Measurements from ENCODE around the gene CAMK2G.
A peak's percentile ranks its signal among the peaks of the same experiment; 100 is the strongest.
"Not testable (repeated sequence)": the region's sequence is repeated elsewhere in the genome, so short reads cannot be mapped to it uniquely, and the experiment has no call there.

Gene CAMK2G

DNA sequence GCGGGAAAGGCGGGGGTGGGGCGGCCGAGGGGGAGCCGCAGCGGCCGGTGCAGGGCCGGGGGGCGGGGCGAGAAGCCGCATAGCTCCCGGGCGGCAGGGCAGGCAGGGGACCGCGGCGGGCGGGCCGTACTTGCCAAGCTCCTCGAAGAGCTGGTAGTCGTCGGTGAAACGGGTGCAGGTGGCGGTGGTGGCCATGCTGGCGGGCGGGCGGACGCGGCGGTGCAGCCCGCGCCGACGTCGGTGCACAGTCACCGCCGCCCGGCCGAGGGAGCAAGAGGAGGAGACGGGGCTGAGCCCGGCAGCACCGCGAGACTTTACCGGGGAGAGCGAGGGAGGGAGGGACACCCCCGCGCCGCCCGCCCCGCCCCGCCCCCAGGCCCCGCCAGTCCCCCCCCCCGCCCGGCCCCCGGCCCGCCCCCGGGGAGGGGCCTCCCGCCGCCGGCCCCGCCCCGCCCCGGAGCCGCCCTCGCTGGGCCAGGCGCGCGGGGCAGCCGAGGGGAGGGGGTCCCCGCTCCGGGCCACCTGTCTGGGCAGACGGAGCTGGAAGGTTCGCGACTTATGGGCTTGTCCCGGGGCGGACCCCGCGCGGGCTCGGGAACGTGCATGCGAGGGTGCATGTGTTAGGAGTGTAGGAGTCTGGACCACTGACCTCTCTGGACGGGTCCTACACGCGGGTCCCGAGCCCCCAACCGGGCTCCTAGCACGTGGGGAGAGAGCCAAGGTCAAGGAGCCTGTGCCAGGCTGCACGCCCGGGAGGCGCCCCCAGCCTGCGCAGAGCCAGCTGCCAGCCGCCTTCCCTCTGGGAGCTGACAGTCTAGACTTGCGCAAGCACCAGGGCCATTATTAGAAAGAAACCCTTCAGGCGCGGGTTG lies at the start of gene CAMK2G:
TSS of gene CAMK2G (minus strand) at position 289 of the 872 bp plus-strand sequence. CDS start at position 195, 94 bp downstream.
- peak; percentile 74 to 83 for DNase-seq

DNA sequence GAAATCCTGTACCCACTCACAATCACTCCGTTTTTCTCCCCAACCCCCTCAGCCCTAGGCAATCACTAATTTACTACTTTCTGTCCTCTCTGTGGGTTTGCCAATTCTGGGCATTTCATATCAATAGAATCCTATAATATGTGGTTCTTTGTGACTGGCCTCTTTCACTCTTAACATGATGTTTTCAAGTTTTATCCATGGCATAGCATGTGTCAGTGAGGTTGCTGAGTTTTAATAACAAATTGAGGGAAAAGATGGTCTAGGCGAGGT lies 48.4 kb upstream of the CAMK2G start:
- no peak for DNase-seq

DNA sequence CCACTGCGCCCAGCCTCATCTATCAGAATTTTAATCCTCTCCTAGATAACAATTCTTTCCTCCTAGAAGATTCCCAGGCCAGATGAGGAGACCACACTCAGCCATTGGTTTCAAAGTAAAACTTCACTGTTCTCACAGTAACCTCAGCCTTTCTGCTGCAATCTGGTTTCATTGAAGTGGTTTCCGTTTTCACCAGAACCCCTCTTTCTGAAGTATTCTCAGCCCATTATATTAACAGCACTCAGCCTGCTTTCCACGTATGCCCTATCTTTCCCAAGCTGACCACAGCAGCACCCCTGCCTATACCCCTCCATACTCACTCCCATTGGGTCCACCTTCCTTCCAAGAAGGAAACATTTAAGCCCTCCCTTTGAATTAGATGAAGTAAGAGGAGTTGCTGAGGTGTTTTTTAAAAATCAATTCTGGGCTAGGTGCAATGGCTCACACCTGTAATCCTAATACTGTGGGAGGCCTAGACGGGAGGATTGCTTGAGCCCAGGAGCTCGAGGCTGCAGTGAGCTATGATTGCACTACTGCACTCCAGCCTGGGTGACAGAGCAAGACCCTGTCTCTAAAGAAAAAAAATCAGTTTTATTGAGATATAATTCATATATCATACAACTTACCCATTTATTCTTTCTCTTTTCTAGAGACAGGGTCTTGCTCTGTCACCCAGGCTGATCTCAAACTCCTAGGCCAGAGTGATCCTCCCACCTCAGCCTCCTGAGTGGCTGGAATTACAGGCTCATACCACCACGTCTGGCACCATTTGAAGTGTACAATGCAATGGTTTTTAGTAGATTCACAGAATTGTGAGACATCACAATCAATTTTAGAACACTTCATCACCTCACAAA lies 47.9 kb upstream of the CAMK2G start:
- no peak for DNase-seq

DNA sequence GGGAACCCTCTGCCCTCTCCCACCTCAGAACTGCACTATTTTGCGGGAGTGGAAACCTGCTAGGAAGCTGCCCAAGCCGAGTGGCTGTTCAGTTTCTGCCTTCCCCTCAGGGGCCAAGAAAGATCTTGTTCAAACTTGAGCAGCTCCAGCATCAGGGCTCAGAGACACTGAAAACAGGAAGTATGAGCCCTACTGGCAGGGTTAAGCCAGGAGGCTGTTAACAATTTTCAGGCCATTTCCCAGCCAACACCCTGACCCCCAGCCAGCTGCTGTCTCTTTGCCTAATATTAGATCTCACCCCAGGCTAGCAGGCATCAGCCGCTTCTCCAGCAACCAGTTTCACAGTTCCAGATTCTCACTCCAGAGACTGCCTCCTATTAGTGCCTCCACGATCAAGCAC lies 45.7 kb upstream of the CAMK2G start:
- peak in 1 of 2 donors; percentile 71 for DNase-seq

DNA sequence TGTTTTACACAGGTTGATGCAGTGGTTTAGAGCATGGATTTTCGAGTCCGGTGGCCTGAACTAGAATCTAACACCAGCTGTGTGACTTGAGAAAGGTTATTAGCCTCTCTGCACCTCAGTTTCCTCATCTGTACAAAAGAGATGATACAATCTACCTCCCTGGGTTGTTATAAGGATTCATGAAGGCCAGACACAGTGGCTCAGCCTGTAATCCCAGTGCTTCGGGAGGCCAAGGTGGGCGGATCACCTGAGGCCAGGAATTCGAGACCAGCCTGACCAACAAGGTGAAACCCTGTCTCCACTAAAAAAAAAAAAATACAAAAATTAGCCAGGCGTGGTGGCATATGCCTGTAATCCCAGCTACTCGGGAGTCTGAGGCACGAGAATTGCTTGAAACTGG lies 45.1 kb upstream of the CAMK2G start:
- DNase-seq, result not testable (repeated sequence)

DNA sequence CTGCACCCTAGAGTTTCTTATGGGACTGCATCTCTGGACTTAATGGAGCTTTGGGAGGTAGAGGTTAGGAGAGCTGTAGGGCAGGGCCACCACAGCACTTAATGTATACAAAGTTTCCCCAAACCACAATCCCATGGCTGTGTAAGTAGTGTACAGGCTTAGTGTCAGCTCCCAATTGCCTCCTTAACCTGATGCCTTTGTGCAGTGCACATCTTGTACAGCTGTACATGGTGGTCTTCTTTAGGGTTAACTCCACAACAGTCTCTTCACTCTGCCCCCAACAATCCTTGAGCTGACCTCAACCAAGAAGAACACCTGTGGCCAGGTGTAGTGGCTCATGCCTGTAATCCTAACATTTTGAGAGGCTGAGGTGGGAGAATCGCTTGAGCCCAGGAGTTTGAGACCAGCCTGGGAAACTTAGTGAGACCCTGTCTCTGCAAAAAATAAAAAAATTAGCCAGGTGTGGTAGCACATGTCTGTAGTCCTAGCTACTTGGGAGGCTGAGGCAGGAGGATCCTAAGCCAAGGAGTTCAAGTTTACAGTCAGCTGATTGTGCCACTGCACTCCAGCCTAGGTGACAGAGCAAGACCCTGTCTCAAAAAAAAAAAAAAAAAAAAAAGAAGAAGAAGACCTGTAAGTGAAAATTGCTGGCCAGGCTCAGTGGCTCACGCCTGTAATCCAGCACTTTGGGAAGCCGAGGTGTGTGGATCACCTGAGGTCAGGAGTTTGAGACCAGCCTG lies 43.4 kb upstream of the CAMK2G start:
- no peak for DNase-seq

DNA sequence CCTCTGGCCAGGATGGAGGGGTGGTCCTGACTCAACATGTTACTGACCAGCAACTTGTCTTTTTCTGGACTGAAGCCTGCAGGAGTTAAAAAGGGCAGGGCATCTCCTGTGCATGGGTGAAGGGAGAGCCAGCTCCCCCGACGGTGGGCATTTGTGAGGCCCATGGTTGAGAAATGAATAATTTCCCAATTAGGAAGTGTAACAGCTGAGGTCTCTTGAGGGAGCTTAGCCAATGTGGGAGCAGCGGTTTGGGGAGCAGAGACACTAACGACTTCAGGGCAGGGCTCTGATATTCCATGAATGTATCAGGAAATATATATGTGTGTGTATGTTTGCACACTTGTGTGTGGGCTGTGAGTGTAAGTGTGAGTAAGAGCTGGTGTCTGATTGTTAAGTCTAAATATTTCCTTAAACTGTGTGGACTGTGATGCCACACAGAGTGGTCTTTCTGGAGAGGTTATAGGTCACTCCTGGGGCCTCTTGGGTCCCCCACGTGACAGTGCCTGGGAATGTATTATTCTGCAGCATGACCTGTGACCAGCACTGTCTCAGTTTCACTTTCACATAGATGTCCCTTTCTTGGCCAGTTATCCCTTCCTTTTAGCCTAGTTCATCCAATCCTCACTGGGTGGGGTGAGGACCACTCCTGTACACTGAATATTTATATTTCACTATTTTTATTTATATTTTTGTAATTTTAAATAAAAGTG lies 42.6 kb upstream of the CAMK2G start:
- DNase-seq, result no peak

DNA sequence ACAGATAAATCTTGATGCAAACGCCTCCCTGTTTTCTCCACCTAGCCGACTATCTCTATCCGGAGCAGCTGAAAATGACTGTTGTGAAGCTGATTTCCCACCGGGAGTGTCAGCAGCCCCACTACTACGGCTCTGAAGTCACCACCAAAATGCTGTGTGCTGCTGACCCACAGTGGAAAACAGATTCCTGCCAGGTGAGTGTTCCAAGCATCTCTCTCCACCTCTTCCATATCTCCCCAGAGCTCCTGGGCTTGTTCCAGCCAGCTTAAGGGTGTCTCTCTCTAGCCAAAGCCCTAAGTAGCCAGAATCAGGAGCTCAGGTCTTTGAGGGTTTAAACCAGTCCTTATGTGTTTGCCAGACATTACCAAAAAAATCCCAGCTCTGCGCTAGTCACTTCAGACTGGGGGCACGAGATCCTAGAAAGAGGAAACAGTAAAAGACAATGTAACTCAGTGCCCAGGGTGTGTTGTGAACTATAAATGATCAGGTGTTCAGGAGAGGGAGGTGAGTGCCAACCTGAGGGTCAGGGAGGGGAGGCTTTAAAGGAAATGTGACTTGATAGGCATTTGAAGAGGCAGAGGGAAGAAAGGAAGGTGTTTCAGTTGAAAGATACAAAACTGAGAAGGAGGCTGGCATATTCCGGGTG lies 41.0 kb upstream of the CAMK2G start:
- no peak for DNase-seq

DNA sequence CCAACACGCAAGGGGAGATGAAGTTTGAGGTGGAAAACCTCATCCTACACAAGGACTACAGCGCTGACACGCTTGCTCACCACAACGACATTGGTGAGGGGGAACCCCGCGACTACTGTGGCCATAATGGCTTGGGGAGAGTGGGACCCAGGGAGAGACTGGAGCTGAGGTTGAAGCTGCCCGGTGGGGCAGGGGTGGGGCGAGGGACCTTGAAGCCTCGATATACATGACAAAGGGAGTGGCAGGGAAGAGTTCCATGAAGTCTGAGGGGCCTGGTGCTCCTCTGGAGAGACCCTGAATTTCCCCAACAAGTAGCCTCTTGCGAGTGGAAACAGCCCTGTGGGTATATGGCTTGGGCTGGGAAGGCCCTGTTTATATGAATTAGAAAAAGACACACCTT lies 39.7 kb upstream of the CAMK2G start:
- DNase-seq, result no peak

DNA sequence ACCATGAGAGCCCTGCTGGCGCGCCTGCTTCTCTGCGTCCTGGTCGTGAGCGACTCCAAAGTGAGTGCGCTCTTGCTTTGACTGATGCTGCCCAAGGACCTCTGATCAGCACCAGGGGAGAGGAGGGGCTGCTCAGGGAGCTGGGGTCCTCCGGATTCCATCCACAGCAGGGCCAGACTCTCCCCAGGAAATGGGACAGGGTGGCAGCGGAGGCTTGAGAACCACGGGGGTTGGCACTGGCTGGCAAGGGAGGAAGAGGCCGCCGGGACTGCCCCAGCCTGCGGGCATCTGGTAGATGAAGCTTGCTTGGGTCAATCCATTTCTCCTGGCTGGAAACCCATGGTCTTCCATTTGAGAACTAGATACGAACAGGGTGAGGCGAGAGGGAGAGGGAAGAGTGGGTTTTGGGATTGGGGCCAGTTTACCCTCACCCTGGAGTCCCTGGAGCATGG lies 37.2 kb upstream of the CAMK2G start:
- DNase-seq, result no peak

DNA sequence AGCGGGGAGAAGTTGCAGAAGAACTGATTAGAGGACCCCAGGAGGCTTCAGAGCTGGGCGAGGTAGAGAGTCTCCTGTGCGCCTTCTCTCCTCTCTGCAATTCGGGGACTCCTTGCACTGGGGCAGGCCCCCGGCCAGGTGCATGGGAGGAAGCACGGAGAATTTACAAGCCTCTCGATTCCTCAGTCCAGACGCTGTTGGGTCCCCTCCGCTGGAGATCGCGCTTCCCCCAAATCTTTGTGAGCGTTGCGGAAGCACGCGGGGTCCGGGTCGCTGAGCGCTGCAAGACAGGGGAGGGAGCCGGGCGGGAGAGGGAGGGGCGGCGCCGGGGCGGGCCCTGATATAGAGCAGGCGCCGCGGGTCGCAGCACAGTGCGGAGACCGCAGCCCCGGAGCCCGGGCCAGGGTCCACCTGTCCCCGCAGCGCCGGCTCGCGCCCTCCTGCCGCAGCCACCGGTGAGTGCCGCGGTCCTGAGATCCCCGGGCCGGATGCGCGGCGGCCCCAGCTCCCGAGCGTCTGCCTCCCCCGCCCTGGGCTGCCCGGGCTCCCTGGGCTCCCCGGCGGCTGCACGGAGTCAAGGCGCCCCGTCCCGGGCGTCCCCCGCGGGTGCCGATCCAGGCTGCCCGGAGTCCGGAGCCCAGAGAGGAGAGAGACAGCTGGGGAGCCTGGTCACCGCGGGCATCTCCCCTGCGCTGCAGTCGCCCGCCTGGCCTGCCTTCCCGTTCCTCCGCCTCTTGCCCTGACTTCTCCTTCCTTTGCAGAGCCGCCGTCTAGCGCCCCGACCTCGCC lies 36.6 kb upstream of the CAMK2G start, which contains the start of gene PLAU:
TSS of gene PLAU (plus strand) at position 369 of the 789 bp plus-strand sequence. CDS start 424 bp downstream, outside the sequence.
- DNase-seq, result peak; percentile 50 to 68

DNA sequence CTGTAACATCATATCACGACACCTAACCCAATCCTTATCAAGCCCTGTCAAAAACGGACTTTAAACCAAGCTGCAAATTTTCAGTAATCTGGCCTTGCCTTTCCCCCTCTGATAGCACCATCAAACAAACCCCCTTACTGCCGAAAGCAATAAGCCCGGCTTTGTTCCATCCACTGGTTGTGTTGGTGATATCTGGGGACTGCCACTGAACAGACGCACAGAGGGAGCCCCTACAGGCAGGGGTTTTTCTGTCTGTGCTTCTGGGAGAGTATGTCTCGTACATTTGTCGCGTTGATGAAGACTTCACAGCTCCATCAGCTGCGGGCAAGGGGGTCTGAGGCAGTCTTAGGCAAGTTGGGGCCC lies 36.0 kb upstream of the CAMK2G start:
- no peak for DNase-seq

DNA sequence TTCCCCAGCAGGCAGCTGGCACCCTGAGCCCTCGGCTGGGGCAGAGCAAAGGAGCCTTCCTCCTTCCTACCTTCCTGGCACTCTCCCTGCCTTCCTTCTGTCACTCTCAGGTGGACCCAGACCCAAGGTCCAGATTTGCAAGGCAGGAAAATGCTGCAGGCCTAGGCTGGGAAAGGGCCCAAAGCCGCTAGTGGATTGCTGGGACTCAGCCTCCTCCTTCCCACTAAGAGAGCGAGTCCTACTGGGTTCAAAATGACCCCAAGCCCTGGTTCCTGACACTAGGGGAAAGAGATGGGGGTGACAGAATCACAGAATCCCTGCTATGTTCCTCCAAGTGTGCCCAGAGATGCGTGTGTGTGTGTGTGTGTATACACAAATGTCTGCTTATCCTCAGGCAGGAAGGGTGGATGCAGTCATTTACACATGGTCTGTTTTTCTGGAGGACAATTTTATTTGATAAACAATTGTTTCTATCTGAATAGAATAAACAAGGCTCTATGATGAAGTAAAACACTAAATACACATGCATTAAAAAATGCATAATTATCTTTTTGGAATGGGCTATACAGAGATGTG lies 35.3 kb upstream of the CAMK2G start:
- no peak for DNase-seq

DNA sequence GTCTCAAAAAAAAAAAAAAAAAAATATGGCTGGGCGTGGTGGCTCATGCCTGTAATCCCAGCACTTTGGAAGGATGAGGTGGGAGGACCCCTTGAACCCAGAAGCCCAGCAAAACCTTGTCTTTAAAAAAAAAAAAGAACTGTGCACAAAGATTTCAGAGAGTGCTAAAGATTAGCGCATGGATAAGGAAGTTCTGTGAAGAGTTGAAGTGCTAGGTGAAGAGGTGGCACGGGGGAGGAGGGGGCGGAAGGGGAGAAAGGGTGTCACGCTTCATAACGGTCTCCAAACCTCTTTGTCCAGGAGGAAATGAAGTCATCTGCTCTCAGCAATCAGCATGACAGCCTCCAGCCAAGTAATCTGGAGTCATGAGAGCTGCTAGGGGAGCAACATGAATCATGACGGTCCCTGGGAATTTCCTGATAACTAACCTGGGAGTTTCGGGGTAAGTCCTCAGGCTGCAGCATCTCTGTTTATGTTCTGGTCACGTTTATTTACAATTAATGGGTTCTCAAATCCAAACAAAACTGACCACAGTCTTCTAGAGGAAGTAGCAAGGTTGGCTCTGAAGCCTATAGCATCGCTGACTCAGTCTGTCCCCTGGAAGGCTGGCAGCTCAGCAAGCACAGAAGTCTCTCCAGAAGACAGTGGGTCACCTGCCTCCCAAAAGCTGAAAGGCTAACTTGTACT lies 34.6 kb upstream of the CAMK2G start:
- peak; percentile 41 to 84 for DNase-seq

DNA sequence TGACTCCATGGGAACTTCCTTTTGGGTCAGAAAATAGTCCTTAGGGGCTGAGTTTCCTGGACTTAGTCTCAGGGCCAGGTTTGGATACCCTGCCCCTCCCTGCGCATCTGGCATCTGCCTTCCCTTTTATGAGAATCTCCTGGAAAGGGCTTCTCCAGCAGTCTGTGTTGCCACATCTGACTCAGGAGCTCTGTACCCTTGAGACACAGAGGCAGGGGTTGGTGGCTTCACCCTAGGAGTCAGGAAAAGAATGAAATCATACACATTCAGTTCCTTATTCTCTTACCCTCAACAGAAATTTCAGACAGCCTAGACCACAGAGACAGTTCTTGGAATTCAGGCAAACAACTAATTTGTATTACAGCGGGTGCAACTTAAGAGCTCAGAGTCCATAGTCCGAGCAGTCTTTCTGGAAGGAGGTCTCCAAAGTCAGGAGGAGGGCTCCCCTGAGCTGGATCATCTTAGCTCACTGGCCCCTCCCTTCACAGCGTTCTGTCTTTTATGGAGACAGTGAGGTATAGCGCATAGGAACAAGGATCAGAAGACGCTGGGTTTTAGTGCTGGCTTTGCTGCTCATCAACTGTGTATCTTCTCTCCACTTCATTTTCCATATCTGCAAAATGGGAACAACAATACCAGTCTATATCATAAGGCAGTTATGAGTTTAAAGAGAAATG lies 33.6 kb upstream of the CAMK2G start:
- peak; percentile 52 to 83 for DNase-seq

DNA sequence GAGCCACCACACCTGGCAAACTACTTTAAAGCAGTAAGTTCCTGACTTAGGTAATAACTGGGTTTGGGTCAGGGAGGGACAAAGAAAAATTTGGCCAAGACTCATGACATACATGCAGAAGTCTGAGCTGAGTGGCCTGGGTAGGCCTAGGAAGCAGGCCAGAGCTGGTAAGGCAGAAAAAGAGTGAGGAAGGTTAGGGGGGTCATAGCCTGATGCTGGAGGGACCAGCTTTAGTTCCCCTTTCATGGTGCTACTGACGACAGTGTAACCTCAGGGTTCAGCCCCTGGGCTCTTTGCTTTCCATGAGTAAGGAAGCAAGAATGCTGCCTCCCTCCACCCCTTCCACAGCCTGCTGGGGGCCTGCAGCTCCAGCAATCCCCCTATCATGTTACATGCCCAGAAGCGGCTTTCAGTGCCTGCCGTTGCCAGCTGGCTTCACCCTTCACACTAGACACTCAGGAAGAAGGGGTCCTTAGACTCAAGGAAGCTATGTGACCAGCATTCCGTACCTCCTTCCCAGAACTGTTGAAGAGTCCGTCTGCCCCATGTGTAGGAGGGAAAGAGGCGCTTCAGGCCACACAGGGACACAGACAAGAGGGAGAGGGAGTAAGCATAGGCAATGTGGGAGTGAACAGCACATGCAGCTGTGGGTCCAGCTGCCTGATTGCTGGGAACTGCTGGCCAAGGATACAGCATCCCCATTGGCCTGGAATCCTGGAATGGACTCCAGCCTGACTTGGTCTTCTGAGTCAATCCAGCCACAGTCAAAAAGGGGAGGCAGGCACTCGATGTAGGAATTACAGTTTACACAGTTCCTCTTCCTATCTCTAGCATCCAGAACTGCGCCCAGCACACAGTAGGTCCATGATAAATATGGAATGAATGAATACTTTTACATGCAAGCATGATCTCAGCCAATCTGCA lies 32.4 kb upstream of the CAMK2G start:
- peak in 1 of 2 donors; percentile 55 for DNase-seq

DNA sequence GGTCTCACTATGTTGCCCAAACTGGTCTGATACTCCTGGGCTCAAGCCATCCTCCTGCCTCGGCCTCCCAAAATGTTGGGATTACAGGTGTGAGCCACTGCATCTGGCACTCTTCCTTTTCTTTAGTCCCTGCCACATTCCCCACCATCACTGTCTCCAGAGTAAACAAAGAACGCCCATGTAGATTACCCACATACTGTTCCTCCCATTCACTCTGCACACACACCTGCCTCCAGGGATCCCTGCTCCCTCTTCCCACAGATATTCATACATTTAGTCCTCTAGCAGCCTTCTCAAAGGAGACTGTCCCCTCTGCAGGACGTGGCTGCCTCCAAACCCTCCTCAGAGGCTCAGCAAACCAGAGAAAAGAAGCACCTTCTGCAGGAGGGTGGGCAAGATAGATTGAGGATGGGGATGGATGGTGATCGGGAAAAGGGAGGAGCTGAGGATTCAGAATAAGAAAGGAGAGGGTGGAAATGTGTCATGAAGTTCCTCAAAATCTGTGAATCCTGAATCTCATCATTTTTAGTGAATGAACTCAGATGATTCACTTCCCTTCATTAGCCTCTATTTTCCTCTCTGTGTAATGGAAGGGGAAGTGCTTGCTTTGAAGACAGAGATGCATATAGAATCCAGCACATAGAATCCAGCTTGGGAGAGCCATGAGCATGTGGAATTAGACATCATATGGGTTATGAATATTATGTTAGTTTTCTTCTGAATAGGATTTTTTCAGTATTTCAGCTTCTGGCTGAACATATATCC lies 31.1 kb upstream of the CAMK2G start:
- DNase-seq, result no peak

DNA sequence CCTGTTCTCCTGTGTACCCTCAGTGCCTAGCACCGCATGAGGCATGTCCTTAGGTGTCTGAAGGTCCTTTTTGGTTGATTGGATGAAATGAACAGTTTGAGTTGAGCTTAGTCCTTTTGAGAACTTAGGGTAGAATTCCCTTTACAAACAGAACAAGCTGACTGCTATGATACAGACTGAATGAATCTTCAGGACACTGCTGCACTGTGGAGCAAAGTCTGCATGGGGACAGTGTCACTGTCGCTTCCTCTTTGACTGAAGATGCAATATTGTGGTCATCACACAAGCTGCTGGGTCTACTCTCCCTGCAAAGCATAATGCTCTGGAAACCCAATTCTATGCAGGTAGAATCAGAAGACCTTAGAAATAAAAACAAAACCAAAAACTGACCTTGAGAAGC lies 28.0 kb upstream of the CAMK2G start:
- peak in 1 of 2 donors; percentile 34 for DNase-seq
